Measurements from ENCODE around the gene EML6.

- TF ChIP-seq CTCF (conservative IDR thresholded peaks at IDR 0.05 in 1 of 2, IDR thresholded peaks at IDR 0.05 in 1 of 2; ENCODE audit: extremely low read depth in 1 of 2, insufficient read depth in 1 of 2, low read depth in 1 of 2, low read length in 2 of 2) (no peak), EZH2 (IDR thresholded peaks at IDR 0.05; ENCODE audit: borderline replicate concordance, low read length) (no peak)
Measured at GRCh38 chr2:54872780-54873179, 149.3 kb downstream of the EML6 start.
